ENCODE measurements around the gene TCEANC2.

- TF ChIP-seq CTCF (IDR thresholded peaks at IDR 0.05; ENCODE audit: low read length) = no peak
- TF ChIP-seq EZH2 (IDR thresholded peaks at IDR 0.05; ENCODE audit: borderline replicate concordance, low read length) = no peak
Measured at GRCh38 chr1:54084794-54085193, 31.4 kb downstream of the TCEANC2 start.
